Ovary (tissue), 3 donors: Measurements from ENCODE around the gene CPZ.

Source experiments
- POLR2A ChIP-seq: fragments of 450-650 bp; IDR thresholded peaks from one replicate; pipeline ENCODE4 v1.6.1; 2017; ENCODE audit warnings: antibody characterized with exemption, mild to moderate bottlenecking, moderate library complexity
- TF ChIP-seq, protein P1 (sequence below), 3 donors: fragments of 450-650 bp in 2 of 3; fragments of 200-600 bp in 1 of 3; IDR thresholded peaks; one replicate each; pipeline versions ENCODE4 v1.5.1 to v1.8.0; 2016 to 2022; ENCODE audit warnings: antibody characterized with exemption in 3 of 3, mild to moderate bottlenecking in 1 of 3
- donor health status: DM: no; HTN: no; CAD: no.

GRCh38 chr4:8582941-8583654, 9.5 kb upstream of the CPZ start:
- no peak for TF ChIP-seq POLR2A
- TF ChIP-seq, protein P1, sequence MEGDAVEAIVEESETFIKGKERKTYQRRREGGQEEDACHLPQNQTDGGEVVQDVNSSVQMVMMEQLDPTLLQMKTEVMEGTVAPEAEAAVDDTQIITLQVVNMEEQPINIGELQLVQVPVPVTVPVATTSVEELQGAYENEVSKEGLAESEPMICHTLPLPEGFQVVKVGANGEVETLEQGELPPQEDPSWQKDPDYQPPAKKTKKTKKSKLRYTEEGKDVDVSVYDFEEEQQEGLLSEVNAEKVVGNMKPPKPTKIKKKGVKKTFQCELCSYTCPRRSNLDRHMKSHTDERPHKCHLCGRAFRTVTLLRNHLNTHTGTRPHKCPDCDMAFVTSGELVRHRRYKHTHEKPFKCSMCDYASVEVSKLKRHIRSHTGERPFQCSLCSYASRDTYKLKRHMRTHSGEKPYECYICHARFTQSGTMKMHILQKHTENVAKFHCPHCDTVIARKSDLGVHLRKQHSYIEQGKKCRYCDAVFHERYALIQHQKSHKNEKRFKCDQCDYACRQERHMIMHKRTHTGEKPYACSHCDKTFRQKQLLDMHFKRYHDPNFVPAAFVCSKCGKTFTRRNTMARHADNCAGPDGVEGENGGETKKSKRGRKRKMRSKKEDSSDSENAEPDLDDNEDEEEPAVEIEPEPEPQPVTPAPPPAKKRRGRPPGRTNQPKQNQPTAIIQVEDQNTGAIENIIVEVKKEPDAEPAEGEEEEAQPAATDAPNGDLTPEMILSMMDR (IDR thresholded peaks at IDR 0.05) = no peak
